Uterus (tissue), 4 donors: ENCODE measurements around the gene IFNA6. TPM values are rescaled to one million over a fixed set of nuclear protein-coding genes. Genes with fewer than 3 reads are reported as not detected.

Experiments used
- DNase-seq, 2 donors: peaks; one replicate each; pipeline ENCODE4 v3.0.0-alpha.2; 2019 to 2020
- H3K27ac ChIP-seq, 2 donors: fragments of 200-600 bp; sonication (generic); 1 replicate in 1 of 2; 2 replicates in 1 of 2; pipeline ENCODE4 v1.5.1; 2016 to 2018
- H3K27me3 ChIP-seq, 2 donors: fragments of 200-600 bp; sonication (generic); one replicate each; pipeline ENCODE4 v1.5.1; 2018 to 2019; ENCODE audit warnings: control low read depth in 1 of 2
- H3K36me3 ChIP-seq, 2 donors: fragments of 200-600 bp; sonication (generic); one replicate each; pipeline ENCODE4 v1.5.1; 2019; ENCODE audit warnings: control low read depth in 1 of 2
- H3K4me1 ChIP-seq, 2 donors: fragments of 200-600 bp; sonication (generic); one replicate each; pipeline ENCODE4 v1.5.1; 2018 to 2019; ENCODE audit warnings: control low read depth in 1 of 2
- H3K4me3 ChIP-seq, 2 donors: fragments of 200-600 bp; sonication (generic); 1 replicate in 1 of 2; 2 replicates in 1 of 2; pipeline ENCODE4 v1.5.1; 2018 to 2019; ENCODE audit warnings: mild to moderate bottlenecking in 1 of 2
- H3K9me3 ChIP-seq, 2 donors: fragments of 200-600 bp; sonication (generic); one replicate each; pipeline ENCODE4 v1.5.1; 2019; ENCODE audit warnings: control low read depth in 1 of 2
- POLR2A ChIP-seq, 2 donors: fragments of 450-650 bp; IDR thresholded peaks; one replicate each; pipeline ENCODE4 v1.6.1; 2016; ENCODE audit warnings: antibody characterized with exemption in 2 of 2, mild to moderate bottlenecking in 1 of 2, moderate library complexity in 1 of 2
- intact Hi-C: fragments of 100-400 bp; cut with DNase I; formaldehyde crosslinking; loops from one replicate; pipeline ENCODE4 v1.15.1; 2023; ENCODE audit warnings: low total_unique reads
- total RNA-seq, 4 donors: library from RNA; depleted of rRNA in 3 of 4; stranded (reverse); fragments of >200 nt in 3 of 4; gene quantifications; one replicate each; pipeline versions ENCODE4 v1.1.0 to v1.2.4, GENCODE V29; 2014 to 2023
- TF ChIP-seq, protein P1 (sequence below), 4 experiments: fragments of 200-600 bp in 2 of 4; fragments of 450-650 bp in 2 of 4; sonication (generic) in 2 of 4; IDR thresholded peaks; one replicate each; pipeline ENCODE4 v1.5.1; 2016 to 2019; ENCODE audit warnings: antibody characterized with exemption in 4 of 4, mild to moderate bottlenecking in 2 of 4, moderate library complexity in 1 of 4
- donor health status: DM: yes; HTN: yes; CAD: no.

Gene IFNA6
- not detected for total RNA-seq

DNA sequence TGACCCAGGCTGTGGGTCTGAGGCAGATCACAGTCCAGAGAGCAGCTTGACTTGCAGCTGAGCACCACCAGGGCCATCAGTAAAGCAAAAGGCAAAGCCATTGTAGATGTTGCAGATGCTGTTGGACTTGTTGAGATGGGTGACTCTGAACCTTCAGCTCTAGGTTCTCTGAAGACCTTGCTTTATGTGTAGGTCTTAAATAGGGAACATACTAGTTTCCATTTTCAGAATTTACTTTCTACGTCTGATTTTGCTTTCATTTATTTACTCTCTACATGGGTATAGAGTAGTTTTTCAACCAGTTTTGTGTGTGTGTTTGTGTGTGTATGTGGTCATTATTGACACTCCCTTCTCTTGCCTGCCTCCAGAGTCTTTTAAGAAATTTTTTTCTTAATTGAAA, at the start of gene IFNA6:
TSS of gene IFNA6 (minus strand) at position 101 of the 400 bp plus-strand sequence. CDS start at position 101, 0 bp downstream.
- no peaks in the 10 kb centered on the region for H3K36me3 ChIP-seq
- no peak within 1 kb of the TSS for H3K4me3 ChIP-seq
- TF ChIP-seq, protein P1, sequence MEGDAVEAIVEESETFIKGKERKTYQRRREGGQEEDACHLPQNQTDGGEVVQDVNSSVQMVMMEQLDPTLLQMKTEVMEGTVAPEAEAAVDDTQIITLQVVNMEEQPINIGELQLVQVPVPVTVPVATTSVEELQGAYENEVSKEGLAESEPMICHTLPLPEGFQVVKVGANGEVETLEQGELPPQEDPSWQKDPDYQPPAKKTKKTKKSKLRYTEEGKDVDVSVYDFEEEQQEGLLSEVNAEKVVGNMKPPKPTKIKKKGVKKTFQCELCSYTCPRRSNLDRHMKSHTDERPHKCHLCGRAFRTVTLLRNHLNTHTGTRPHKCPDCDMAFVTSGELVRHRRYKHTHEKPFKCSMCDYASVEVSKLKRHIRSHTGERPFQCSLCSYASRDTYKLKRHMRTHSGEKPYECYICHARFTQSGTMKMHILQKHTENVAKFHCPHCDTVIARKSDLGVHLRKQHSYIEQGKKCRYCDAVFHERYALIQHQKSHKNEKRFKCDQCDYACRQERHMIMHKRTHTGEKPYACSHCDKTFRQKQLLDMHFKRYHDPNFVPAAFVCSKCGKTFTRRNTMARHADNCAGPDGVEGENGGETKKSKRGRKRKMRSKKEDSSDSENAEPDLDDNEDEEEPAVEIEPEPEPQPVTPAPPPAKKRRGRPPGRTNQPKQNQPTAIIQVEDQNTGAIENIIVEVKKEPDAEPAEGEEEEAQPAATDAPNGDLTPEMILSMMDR (IDR thresholded peaks at IDR 0.05): no peak
- no peak for TF ChIP-seq POLR2A (IDR thresholded peaks at IDR 0.05)
- H3K4me1 ChIP-seq: no peaks in the 10 kb centered on the region
- no peak within 1 kb of the TSS for H3K27ac ChIP-seq
- DNase-seq: no peak
- intact Hi-C loops: no loop called here
- H3K9me3 ChIP-seq: peaks cover 0 to under 1% of the 10 kb centered on the region in 2 donors
- H3K27me3 ChIP-seq: no peaks in the 10 kb centered on the region

GRCh38 chr9:21399956-21400355, 49.3 kb upstream of the IFNA6 start:
- no peak for TF ChIP-seq POLR2A (IDR thresholded peaks at IDR 0.05)
- TF ChIP-seq, protein P1 (IDR thresholded peaks at IDR 0.05): no peak
- no peak overlapping the region for H3K27ac ChIP-seq
- no peaks in the 10 kb centered on the region for H3K4me1 ChIP-seq
- DNase-seq: no peak
- no peaks in the 10 kb centered on the region for H3K36me3 ChIP-seq
- intact Hi-C loops: no loop called here
- H3K4me3 ChIP-seq: no peak overlapping the region
- H3K9me3 ChIP-seq: no peaks in the 10 kb centered on the region
- peaks cover 0 to 24% of the 10 kb centered on the region in 2 donors for H3K27me3 ChIP-seq

- H3K4me1 ChIP-seq: no peaks in the 10 kb centered on the region
- no peaks in the 10 kb centered on the region for H3K9me3 ChIP-seq
- no peak overlapping the region for H3K4me3 ChIP-seq
- no peaks in the 10 kb centered on the region for H3K36me3 ChIP-seq
- TF ChIP-seq, protein P1 (IDR thresholded peaks at IDR 0.05): no peak
- TF ChIP-seq POLR2A (IDR thresholded peaks at IDR 0.05): no peak
- H3K27ac ChIP-seq: no peak overlapping the region
- intact Hi-C loops: no loop called here
- H3K27me3 ChIP-seq: peaks cover 0 to 24% of the 10 kb centered on the region in 2 donors
- DNase-seq: no peak
Measured at GRCh38 chr9:21398955-21399489, 48.3 kb upstream of the IFNA6 start.

- no peaks in the 10 kb centered on the region for H3K9me3 ChIP-seq
- intact Hi-C loops: no loop called here
- peak overlapping the region; percentile 20 to 43 for H3K4me3 ChIP-seq
- H3K27me3 ChIP-seq: peaks cover 0 to 12% of the 10 kb centered on the region in 2 donors
- no peaks in the 10 kb centered on the region for H3K36me3 ChIP-seq
- peak in 1 of 2 donors; percentile 37 for DNase-seq
- H3K4me1 ChIP-seq: no peaks in the 10 kb centered on the region
- no peak overlapping the region for H3K27ac ChIP-seq
- TF ChIP-seq POLR2A (IDR thresholded peaks at IDR 0.05): no peak
- TF ChIP-seq, protein P1 (IDR thresholded peaks at IDR 0.05): peak; percentile 50 to 69 (median 60)
Measured at GRCh38 chr9:21395778-21396717, 45.4 kb upstream of the IFNA6 start.

DNA sequence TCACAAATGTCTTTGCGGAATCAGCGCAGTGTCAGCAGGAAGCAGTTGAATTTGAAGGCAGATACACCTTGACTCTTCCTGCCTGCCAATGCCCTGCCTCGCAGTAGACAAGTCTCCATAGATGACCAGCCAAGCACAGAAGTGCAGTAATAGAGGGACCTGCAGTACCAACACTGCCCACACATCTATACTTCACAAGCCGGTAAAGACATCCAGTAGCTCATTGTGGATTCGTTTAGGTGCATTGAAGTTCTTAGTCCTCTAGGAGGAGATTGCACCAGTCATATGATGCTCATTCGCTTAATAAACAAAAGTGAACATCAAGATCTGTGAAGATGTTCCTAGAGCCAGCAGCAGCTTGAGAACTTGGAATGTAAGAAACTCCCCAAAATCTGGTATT, 41.6 kb upstream of the IFNA6 start:
- H3K4me1 ChIP-seq: no peaks in the 10 kb centered on the region
- no peaks in the 10 kb centered on the region for H3K9me3 ChIP-seq
- H3K36me3 ChIP-seq: no peaks in the 10 kb centered on the region
- intact Hi-C loops: no loop called here
- H3K4me3 ChIP-seq: no peak overlapping the region
- H3K27ac ChIP-seq: no peak overlapping the region
- TF ChIP-seq POLR2A (IDR thresholded peaks at IDR 0.05): no peak
- TF ChIP-seq, protein P1 (IDR thresholded peaks at IDR 0.05): no peak
- H3K27me3 ChIP-seq: peaks cover 0 to 8% of the 10 kb centered on the region in 2 donors
- DNase-seq: no peak
